Peyer's patch (tissue), 4 donors: ENCODE data around the gene COL20A1. TPM values are rescaled to one million over a fixed set of nuclear protein-coding genes. Genes with fewer than 3 reads are reported as not detected.
A peak's percentile ranks its signal among the peaks of the same experiment; 100 is the strongest.

Source experiments
- DNase-seq, 3 donors: peaks; one replicate each; pipeline ENCODE4 v3.0.0-alpha.2; 2017 to 2019
- H3K27ac ChIP-seq, 4 donors: fragments of 200-600 bp; sonication (generic); one replicate each; pipeline ENCODE4 v1.5.1; 2016 to 2019
- H3K27me3 ChIP-seq, 2 donors: fragments of 200-600 bp; sonication (generic); one replicate each; pipeline ENCODE4 v1.5.1; 2019
- H3K36me3 ChIP-seq, 3 donors: fragments of 200-600 bp; sonication (generic); one replicate each; pipeline ENCODE4 v1.5.1; 2016 to 2019
- H3K4me1 ChIP-seq, 4 donors: fragments of 200-600 bp; sonication (generic); one replicate each; pipeline ENCODE4 v1.5.1; 2016 to 2019
- H3K4me3 ChIP-seq, 4 donors: fragments of 200-600 bp; sonication (generic); 1 replicate in 3 of 4; 2 replicates in 1 of 4; pipeline ENCODE4 v1.5.1; 2016 to 2019; ENCODE audit warnings: mild to moderate bottlenecking in 1 of 4
- H3K9me3 ChIP-seq, 4 donors: fragments of 200-600 bp; sonication (generic); one replicate each; pipeline ENCODE4 v1.5.1; 2016 to 2019; ENCODE audit warnings: mild to moderate bottlenecking in 1 of 4
- POLR2A ChIP-seq, 2 donors: fragments of 450-650 bp; IDR thresholded peaks; one replicate each; pipeline ENCODE4 v1.5.1; 2017; ENCODE audit warnings: antibody characterized with exemption in 2 of 2, mild to moderate bottlenecking in 2 of 2, moderate library complexity in 2 of 2
- total RNA-seq, 4 donors: library from RNA; depleted of rRNA; stranded (reverse); fragments of >200 nt; gene quantifications; one replicate each; pipeline ENCODE4 v1.1.0, GENCODE V29; 2016
- TF ChIP-seq, protein P1 (sequence below), 6 experiments: fragments of 450-650 bp in 4 of 6; fragments of 200-600 bp in 2 of 6; sonication (generic) in 1 of 6; IDR thresholded peaks; one replicate each; pipeline ENCODE4 v1.5.1; 2017 to 2019; ENCODE audit warnings: antibody characterized with exemption in 6 of 6, mild to moderate bottlenecking in 3 of 6, moderate library complexity in 1 of 6

COL20A1 gene
- total RNA-seq, 4 donors from 2014 or later = not detected

DNA sequence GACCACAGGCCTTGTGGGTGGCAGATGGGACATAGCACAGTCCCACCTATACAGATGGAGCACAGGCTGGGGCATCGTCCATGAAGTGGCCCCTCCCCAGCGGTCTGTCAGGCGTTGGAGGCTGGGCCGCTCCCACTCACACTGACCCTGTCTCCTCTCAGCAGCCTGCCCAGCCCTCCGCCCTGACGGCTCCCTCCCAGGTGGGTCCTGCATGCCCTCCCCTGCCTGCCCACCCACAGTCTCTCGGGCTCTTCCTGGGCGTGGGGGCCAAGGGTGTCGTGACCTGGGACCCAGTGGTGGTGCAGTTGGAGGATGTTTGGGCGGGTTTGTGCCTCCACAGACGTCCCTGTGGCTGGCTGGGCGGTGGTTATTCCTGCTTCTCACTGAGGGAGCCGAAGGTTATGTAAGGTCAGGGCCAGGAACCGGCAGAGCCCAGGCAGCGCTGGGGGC, 22.3 kb downstream of the COL20A1 start:
- DNase-seq = no peak
- H3K27me3 ChIP-seq = no peaks in the 10 kb centered on the region
- no peaks in the 10 kb centered on the region for H3K9me3 ChIP-seq
- H3K36me3 ChIP-seq = no peaks in the 10 kb centered on the region
- H3K27ac ChIP-seq = no peak overlapping the region
- no peak for TF ChIP-seq POLR2A (IDR thresholded peaks at IDR 0.05)
- H3K4me1 ChIP-seq = no peaks in the 10 kb centered on the region
- H3K4me3 ChIP-seq = no peak overlapping the region

DNA sequence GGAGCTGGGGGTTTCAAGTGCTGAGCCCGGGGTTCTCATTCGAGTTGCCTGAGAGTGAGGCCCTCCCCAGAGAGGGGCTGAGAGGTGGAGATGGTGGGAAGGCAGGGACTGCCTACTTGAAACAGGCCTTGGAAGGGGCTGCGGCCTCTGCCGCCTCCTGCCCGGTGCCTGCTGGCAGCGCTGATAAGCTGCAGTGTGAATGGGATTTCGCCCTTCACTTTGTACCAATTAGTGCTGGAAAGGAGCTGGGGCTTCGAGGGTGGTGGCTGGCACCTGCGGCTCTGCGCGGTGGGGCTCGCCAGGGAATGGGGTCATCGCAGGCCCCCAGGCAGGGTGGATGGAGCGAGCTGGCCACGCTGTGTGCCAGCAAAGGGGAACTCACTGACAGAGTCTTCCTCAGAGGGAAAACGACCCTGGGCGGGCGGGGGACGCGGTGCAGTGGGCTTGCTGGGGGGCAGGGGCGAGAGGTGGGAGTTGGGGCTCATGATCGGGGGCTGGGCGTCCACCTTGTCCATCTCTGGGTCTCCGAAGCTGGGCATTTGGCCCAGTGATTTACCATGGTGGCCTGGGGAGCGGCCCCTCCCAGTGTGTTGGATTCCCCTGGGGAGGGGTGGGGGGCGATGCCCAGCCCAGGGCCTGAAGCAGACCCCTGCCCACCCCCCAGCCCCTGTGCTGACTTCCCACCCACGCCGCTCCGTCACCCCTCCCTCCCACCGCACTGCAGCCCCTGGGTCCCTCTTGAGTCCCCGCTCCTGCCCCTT, 22.9 kb downstream of the COL20A1 start:
- H3K9me3 ChIP-seq = no peaks in the 10 kb centered on the region
- no peak for TF ChIP-seq POLR2A (IDR thresholded peaks at IDR 0.05)
- TF ChIP-seq, protein P1, sequence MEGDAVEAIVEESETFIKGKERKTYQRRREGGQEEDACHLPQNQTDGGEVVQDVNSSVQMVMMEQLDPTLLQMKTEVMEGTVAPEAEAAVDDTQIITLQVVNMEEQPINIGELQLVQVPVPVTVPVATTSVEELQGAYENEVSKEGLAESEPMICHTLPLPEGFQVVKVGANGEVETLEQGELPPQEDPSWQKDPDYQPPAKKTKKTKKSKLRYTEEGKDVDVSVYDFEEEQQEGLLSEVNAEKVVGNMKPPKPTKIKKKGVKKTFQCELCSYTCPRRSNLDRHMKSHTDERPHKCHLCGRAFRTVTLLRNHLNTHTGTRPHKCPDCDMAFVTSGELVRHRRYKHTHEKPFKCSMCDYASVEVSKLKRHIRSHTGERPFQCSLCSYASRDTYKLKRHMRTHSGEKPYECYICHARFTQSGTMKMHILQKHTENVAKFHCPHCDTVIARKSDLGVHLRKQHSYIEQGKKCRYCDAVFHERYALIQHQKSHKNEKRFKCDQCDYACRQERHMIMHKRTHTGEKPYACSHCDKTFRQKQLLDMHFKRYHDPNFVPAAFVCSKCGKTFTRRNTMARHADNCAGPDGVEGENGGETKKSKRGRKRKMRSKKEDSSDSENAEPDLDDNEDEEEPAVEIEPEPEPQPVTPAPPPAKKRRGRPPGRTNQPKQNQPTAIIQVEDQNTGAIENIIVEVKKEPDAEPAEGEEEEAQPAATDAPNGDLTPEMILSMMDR (IDR thresholded peaks at IDR 0.05) = no peak
- DNase-seq = no peak
- no peak overlapping the region for H3K27ac ChIP-seq
- no peaks in the 10 kb centered on the region for H3K27me3 ChIP-seq
- no peaks in the 10 kb centered on the region for H3K4me1 ChIP-seq
- no peak overlapping the region for H3K4me3 ChIP-seq
- H3K36me3 ChIP-seq = no peaks in the 10 kb centered on the region

DNA sequence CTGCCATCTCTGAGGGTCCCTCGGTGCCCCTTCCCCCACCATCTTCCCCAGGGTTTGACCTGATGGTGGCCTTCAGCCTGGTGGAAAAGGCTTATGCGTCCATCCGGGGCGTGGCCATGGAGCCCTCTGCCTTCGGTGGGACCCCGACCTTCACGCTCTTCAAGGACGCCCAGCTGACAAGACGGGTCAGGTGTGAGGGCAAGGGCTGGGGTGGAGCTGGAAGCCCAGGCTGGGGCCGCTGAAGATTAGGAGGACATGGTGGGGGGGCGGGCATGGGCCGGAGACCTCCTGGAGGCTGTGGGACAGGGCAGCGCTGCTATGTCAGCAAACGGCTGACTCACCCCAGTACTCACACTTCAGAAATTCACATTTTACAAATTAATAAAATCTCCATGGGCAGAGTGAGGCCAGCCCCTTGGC, 23.5 kb downstream of the COL20A1 start:
- no peaks in the 10 kb centered on the region for H3K9me3 ChIP-seq
- TF ChIP-seq POLR2A (IDR thresholded peaks at IDR 0.05) = no peak
- TF ChIP-seq, protein P1 (IDR thresholded peaks at IDR 0.05) = no peak

DNA sequence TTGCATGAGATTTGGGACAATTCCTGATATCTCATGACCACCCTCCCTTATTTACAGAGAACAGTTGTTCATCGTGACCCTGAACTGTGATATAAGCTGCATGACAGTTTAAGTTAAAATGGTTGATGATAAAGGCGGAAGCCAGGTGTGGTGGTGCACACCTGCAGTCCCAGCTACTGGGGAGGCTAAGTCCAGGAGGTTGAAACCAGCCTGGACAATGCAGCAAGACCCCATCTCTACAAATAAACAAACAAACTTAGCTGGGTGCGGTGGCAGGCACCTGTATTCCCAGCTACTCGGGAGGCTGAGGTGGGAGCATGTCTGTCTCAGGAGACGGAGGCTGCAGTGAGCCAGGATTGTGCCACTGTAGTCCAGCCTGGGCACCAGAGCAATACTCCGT, 24.1 kb downstream of the COL20A1 start:
- Histone ChIP-seq H3K4me1 (no peaks in the 10 kb centered on the region), H3K36me3 (no peaks in the 10 kb centered on the region), H3K9me3 (no peaks in the 10 kb centered on the region), H3K27me3 (no peaks in the 10 kb centered on the region), H3K27ac (no peak overlapping the region), H3K4me3 (no peak overlapping the region)
- no peak for TF ChIP-seq POLR2A (IDR thresholded peaks at IDR 0.05)
- TF ChIP-seq, protein P1 (IDR thresholded peaks at IDR 0.05) = no peak
- DNase-seq = no peak

More for the DNA sequence above, 23.5 kb downstream of the COL20A1 start:
- Histone ChIP-seq H3K36me3 (no peaks in the 10 kb centered on the region), H3K4me1 (no peaks in the 10 kb centered on the region), H3K27me3 (no peaks in the 10 kb centered on the region), H3K27ac (no peak overlapping the region), H3K4me3 (no peak overlapping the region)
- peak in 1 of 3 donors; percentile 35 for DNase-seq

DNA sequence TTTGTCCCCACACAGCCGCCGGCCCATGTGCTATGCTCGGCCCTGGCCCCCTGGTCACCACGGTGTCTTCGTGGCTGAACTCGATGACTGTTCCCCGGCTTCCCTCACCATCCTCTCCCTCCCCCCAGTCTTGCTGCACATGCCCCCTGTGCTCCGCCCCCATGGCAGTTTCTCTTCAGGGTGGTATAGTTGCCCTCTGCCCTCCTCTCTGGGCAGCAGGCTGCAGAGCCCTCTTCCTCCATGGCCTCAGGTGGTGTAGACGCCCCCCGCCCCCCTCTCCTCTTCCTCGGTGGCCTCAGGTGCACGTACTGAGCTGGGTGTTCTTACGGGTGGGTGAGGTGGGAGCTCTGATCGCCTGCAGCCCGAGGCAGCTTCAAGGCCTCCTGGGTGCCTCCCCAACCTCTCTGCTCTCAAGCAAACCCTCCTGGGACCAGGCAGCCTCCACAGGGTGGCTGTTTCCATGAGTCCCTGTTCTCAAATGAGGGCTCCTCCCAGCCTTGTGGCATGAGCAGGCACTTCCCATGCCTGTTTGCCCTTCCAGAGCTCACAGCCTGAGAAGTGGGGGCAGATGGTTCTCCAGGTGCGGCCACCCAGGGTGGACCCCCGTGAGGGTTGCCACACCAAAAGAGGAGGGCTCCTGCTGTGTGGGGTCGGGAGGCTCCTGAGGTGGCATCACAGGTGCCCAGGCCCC, 24.8 kb downstream of the COL20A1 start:
- H3K9me3 ChIP-seq = no peaks in the 10 kb centered on the region
- no peaks in the 10 kb centered on the region for H3K36me3 ChIP-seq
- no peak overlapping the region for H3K27ac ChIP-seq
- no peaks in the 10 kb centered on the region for H3K27me3 ChIP-seq
- DNase-seq = peak in 1 of 3 donors; percentile 37
- H3K4me3 ChIP-seq = no peak overlapping the region
- no peaks in the 10 kb centered on the region for H3K4me1 ChIP-seq
- no peak for TF ChIP-seq POLR2A (IDR thresholded peaks at IDR 0.05)
- TF ChIP-seq, protein P1 (IDR thresholded peaks at IDR 0.05) = no peak
